ENCODE data around the gene PCBP3. TPM values are rescaled to one million over a fixed set of nuclear protein-coding genes. Genes with fewer than 3 reads are reported as not detected.

The PCBP3 gene
- total RNA-seq, 4 donors from 2014 or later, result 0.13 to 0.26 TPM; not detected in 2

DNA sequence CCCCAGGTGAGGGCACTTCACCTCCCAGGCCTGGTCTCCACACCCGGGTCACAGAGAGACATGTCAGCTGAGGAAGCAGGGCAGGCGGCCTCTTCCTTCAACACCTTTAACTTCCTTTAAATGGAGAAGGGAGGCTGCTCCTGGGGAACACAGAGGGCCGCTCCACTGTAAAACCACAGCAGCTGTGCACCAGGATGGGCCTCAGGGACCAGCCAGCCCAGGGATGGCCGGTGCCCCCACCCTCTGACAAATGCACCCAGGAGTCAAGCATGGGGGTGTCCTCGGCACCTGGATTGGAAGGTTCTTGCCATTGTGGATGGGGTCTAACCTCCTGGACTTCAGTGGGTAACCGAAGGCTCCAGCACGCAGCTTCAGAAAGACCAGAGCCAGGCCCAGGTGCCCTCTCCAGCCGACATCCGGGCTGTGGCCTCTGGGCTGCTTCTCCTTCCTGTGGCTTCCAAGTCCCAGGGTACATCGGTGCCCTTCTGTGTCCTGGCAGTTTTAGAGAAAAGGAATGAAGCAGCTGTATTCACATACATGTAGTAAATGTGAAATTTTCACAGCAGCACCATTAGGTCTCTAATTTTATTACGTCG lies 216.3 kb downstream of the PCBP3 start:
- in situ Hi-C loops (cut with MboI; ENCODE audit: low sequenced_read_pairs in 4 of 4) (no loop called here), intact Hi-C loops (cut with DNase I; ENCODE audit: low total_unique reads) (no loop called here)
- Histone ChIP-seq H3K4me3 (no peak overlapping the region), H3K36me3 (no peaks in the 10 kb centered on the region), H3K9me3 (no peaks in the 10 kb centered on the region), H3K27me3 (peaks cover 0 to 7% (median 0%) of the 10 kb centered on the region in 3 donors), H3K4me1 (no peaks in the 10 kb centered on the region), H3K27ac (no peak overlapping the region)
- ATAC-seq (no peak), DNase-seq (no peak)
- TF ChIP-seq POLR2A (IDR thresholded peaks at IDR 0.05), result no peak
- TF ChIP-seq, protein P1, sequence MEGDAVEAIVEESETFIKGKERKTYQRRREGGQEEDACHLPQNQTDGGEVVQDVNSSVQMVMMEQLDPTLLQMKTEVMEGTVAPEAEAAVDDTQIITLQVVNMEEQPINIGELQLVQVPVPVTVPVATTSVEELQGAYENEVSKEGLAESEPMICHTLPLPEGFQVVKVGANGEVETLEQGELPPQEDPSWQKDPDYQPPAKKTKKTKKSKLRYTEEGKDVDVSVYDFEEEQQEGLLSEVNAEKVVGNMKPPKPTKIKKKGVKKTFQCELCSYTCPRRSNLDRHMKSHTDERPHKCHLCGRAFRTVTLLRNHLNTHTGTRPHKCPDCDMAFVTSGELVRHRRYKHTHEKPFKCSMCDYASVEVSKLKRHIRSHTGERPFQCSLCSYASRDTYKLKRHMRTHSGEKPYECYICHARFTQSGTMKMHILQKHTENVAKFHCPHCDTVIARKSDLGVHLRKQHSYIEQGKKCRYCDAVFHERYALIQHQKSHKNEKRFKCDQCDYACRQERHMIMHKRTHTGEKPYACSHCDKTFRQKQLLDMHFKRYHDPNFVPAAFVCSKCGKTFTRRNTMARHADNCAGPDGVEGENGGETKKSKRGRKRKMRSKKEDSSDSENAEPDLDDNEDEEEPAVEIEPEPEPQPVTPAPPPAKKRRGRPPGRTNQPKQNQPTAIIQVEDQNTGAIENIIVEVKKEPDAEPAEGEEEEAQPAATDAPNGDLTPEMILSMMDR (IDR thresholded peaks at IDR 0.05 in 4 of 5, conservative IDR thresholded peaks at IDR 0.05 in 1 of 5), result no peak

DNA sequence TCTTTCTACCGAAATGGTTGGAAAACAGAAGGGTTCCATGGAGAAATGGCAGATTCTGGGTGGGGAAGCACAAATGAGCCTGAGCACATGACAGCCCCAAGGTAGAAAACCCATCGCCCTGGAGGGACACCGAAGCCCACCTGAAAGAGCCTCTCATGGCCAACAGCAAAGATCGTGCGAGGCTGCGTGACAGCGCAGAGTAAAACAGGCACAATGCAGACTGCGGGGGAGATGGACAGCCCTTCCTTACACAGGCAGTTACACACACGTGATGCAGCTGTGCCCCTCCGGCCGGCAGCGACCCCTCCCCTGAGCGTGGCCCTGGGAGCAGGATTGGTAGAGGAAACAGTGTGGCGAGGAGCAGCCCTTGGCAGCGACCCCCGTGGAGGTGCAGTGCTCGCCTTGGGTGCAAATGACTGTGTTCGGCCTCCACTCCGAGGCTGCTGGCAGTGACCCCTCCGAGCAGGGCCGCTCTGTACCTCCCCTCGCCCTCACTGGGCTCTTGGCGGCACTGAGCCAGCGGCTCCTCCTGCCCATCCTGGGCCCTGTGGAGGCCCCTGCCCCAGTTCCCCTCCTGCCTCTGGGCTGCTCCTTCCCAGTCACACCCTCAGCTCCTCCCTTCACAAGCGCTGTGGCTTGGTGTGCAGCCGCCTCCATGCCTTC lies 217.1 kb downstream of the PCBP3 start:
- TF ChIP-seq POLR2A (IDR thresholded peaks at IDR 0.05), result no peak
- TF ChIP-seq, protein P1 (IDR thresholded peaks at IDR 0.05 in 4 of 5, conservative IDR thresholded peaks at IDR 0.05 in 1 of 5), result no peak
- H3K4me3 ChIP-seq, result no peak overlapping the region
- intact Hi-C loops (cut with DNase I; ENCODE audit: low total_unique reads) (no loop called here), in situ Hi-C loops (cut with MboI; ENCODE audit: low sequenced_read_pairs in 4 of 4) (no loop called here)
- no peak for ATAC-seq
- H3K27ac ChIP-seq, result no peak overlapping the region
- no peaks in the 10 kb centered on the region for H3K36me3 ChIP-seq
- H3K4me1 ChIP-seq, result no peaks in the 10 kb centered on the region
- H3K9me3 ChIP-seq, result no peaks in the 10 kb centered on the region
- H3K27me3 ChIP-seq, result peaks cover 0 to 3% (median 0%) of the 10 kb centered on the region in 3 donors
- no peak for DNase-seq

- intact Hi-C loops (cut with DNase I; ENCODE audit: low total_unique reads) (no loop called here), in situ Hi-C loops (cut with MboI; ENCODE audit: low sequenced_read_pairs in 4 of 4) (no loop called here)
- H3K27me3 ChIP-seq, result no peaks in the 10 kb centered on the region
- no peak overlapping the region for H3K27ac ChIP-seq
- no peaks in the 10 kb centered on the region for H3K9me3 ChIP-seq
- TF ChIP-seq, protein P1 (IDR thresholded peaks at IDR 0.05 in 4 of 5, conservative IDR thresholded peaks at IDR 0.05 in 1 of 5), result no peak
- no peaks in the 10 kb centered on the region for H3K4me1 ChIP-seq
- no peak overlapping the region for H3K4me3 ChIP-seq
- ATAC-seq (no peak), DNase-seq (no peak)
- no peaks in the 10 kb centered on the region for H3K36me3 ChIP-seq
Measured at GRCh38 chr21:45861156-45861870, 217.8 kb downstream of the PCBP3 start.

DNA sequence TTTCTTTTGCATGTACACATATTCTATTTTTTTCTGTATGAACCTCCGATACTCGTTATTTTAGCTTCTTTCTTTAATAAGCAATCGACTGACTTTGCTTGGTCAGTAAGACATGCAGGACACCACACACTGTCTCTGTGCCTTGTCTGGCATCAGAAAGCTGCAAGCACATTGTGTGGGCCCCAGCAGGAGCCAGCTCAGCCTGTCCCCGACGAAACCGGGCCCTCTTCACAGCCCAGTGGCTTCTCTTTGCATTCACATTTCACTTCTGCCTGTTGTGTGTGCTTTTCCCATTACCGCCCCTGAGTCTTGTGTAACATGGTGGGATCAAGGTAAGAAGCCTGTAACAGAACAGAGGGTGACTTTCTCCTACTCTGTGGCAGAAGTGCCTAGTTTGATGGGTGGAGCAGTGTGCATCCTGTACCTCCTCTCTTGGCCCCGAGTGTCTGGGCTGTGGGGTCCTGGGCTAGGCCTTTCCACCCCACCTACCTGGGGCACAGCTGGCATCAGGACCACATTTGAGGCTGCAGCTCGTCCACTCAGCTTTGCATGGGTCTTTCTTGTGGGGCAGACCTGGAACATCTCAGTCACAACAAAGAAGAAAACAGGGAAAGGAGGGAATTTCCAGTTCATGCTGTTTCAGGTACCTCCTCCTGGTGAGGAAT lies 219.2 kb downstream of the PCBP3 start:
- in situ Hi-C loops (cut with MboI; ENCODE audit: low sequenced_read_pairs in 4 of 4), result no loop called here
- intact Hi-C loops (cut with DNase I; ENCODE audit: low total_unique reads), result no loop called here
- no peaks in the 10 kb centered on the region for H3K27me3 ChIP-seq
- DNase-seq (no peak), ATAC-seq (no peak)
- no peaks in the 10 kb centered on the region for H3K9me3 ChIP-seq
- H3K4me1 ChIP-seq, result no peaks in the 10 kb centered on the region
- H3K27ac ChIP-seq, result no peak overlapping the region
- H3K4me3 ChIP-seq, result no peak overlapping the region
- H3K36me3 ChIP-seq, result no peaks in the 10 kb centered on the region
- TF ChIP-seq POLR2A (IDR thresholded peaks at IDR 0.05), result no peak
- TF ChIP-seq, protein P1 (IDR thresholded peaks at IDR 0.05 in 4 of 5, conservative IDR thresholded peaks at IDR 0.05 in 1 of 5), result no peak

All from gastrocnemius medialis (tissue), 4 donors.